ENCODE data around the gene ZNF276. TPM values are rescaled to one million over a fixed set of nuclear protein-coding genes. Genes with fewer than 3 reads are reported as not detected.
A peak's percentile ranks its signal among the peaks of the same experiment; 100 is the strongest.
"Not testable (repeated sequence)": the region's sequence is repeated elsewhere in the genome, so short reads cannot be mapped to it uniquely, and the experiment has no call there.

The ZNF276 gene, protein sequence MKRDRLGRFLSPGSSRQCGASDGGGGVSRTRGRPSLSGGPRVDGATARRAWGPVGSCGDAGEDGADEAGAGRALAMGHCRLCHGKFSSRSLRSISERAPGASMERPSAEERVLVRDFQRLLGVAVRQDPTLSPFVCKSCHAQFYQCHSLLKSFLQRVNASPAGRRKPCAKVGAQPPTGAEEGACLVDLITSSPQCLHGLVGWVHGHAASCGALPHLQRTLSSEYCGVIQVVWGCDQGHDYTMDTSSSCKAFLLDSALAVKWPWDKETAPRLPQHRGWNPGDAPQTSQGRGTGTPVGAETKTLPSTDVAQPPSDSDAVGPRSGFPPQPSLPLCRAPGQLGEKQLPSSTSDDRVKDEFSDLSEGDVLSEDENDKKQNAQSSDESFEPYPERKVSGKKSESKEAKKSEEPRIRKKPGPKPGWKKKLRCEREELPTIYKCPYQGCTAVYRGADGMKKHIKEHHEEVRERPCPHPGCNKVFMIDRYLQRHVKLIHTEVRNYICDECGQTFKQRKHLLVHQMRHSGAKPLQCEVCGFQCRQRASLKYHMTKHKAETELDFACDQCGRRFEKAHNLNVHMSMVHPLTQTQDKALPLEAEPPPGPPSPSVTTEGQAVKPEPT
- total RNA-seq (2014; rRNA removed) = 10.6 and 11.7 TPM in 2 replicates
- 7.7 TPM for polyA plus RNA-seq (2012)

DNA sequence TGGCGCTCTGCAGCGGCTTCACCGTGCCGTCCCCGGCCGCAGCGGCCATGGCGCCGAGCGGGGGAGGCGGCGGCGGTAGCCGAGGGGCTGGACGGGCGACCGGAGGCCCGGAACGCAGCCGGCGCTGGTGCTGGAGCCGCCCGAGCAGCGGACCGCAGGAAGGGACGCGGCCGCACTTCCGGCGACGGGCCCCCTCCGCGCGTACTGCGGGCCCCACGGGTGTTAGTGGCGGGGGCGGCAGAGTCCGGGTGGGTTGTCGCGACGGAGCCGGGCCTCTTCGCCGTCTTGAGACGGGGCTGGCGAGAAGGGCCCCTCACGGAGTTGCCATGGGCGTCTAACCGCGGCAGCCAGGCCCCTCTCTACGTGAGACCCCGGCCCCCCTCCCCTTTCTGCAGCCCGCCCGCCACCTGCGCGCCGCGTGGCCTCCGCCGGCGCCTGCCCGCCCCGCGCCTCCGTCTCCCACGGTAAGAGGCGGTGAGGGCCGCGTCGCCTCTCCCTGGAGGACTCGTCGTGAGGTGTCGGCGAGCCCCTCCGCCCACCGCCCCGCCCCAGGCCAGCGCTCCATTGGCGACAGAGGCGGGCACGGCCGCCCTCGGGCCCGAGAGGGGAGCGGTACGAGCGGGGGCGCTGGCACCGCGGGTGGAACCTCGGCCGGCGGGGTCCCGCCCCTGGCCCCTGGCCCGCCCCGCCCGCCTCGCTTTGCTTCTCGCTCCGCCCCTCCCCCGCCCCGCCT is at the start of gene ZNF276, which contains the start of gene VPS9D1:
Gene ZNF276 (plus strand): TSS at position 725 of the 733 bp plus-strand sequence. CDS start 104 bp downstream, outside the sequence.
Gene VPS9D1 (minus strand): TSS at position 86 of the 733 bp plus-strand sequence. CDS start 37 bp downstream, at position 49.
- DNase-seq (ENCODE audit: low read depth) = peak; percentile 70

DNA sequence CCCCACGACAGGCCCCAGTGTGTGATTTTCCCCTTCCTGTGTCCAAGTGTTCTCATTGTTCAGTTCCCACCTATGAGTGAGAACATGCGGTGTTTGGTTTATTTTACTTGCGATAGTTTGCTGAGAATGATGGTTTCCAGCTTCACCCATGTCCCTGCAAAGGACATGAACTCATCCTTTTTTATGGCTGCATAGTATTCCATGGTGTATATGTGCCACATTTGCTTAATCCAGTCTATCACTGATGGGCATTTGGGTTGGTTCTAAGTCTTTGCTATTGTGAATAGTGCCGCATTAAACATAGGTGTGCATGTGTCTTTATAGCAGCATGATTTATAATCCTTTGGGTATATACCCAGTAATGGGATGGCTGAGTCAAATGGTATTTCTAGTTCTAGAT is 49.8 kb upstream of the ZNF276 start:
- not testable (repeated sequence) for DNase-seq (ENCODE audit: low read depth)

DNA sequence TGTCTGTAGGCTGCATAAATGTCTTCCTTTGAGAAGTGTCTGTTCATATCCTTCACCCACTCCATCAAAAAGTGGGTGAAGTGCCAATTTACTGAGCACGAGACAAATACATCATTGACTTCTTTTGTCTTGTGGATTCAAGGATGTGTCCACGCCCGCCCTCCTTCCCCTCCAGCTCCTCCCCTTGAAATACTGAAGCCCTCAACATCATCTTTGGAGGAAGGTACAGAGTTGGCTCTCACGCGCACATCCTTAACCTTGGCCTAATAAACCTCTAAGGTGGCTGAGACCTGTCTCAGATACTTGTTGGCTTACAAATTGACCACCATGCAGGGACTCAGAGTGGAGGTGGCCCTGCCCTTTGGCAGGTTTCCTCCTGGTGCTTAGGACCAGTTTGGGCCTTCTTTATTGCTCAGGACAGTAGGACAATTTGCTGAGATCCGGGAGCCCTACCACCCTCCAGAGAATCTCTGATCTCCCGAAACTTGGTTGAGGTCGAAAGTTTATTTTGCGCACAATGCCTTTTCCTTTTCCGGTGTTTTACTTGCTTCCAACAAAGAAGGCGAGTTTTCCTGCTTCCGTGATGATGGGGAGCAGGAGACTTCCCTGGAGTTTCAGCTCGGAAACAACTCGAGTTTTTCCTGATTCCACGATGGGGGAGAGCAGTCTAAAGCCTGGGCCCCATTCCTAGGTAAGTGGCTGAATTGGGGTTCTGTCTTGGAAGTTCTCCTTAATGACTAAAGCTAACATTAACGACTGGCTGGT is 49.0 kb upstream of the ZNF276 start:
- DNase-seq (ENCODE audit: low read depth) = no peak

DNA sequence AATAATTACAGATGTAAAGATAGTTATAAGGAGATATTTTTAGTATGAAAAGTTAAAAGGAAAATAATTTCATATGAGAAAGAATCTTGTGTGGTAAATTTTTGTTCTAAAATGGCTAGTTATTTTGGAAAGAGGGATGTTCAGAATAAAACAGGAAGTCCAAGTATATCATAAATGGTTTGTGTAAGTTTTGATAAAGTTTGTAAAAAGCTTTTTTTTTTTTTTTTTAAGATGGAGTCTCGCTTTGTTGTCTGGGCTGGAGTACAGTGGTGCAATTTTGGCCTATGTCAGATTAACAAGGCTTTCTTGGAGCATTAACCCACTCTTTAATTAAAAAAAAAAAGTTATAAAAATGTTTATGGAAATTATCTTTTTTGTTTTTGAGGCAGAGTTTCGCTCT is 43.1 kb upstream of the ZNF276 start:
- DNase-seq (ENCODE audit: low read depth) = peak; percentile 32

DNA sequence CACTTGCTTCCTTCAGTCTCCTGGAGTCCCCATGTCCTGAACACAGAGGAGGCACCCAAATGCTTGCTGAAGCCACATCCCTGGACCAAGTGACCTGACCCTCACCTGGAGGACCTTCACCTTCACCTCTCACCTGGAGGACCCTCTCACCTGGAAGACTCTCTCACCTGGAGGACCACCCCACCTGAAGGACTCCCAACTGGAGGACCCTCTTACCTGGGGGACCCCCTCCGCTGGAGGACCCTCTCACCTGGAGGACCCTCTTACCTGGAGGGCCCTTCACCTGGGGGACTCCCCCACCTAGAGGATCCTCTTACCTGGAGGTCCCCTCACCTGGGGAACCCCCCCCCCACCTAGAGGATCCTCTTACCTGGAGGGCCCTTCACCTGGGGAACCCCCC is 35.4 kb upstream of the ZNF276 start:
- DNase-seq (ENCODE audit: low read depth) = no peak

DNA sequence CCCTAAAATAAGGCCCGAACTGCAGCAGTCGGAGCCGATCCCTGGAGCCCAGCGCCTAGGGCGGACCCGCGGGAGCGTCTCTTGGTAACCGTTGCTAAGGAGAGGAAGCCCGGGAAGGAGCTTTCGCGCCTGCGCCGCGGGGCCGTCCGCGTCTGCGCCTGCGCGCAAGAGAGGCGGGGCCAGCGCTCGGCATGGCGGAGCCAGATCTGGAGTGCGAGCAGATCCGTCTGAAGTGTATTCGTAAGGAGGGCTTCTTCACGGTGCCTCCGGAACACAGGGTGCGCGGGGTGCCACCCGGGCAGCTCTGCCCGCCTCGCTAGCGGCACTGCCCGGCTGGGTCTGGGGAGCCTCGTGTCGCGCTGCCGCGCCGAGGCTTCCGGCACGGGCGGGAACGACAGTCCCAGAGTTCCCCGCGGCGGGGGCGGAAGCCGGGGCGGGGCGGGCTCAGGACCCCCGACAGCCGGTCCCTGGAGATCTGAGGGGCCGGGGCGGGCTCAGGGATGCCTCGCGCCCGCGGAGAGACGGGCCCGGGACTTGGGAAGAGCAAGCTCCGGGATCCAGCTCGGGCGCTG is 34.7 kb upstream of the ZNF276 start, which contains the start of gene CDK10:
Gene CDK10 (plus strand): TSS at position 170 of the 572 bp plus-strand sequence. CDS start 22 bp downstream, at position 192.
- DNase-seq (ENCODE audit: low read depth) = peak; percentile 84

DNA sequence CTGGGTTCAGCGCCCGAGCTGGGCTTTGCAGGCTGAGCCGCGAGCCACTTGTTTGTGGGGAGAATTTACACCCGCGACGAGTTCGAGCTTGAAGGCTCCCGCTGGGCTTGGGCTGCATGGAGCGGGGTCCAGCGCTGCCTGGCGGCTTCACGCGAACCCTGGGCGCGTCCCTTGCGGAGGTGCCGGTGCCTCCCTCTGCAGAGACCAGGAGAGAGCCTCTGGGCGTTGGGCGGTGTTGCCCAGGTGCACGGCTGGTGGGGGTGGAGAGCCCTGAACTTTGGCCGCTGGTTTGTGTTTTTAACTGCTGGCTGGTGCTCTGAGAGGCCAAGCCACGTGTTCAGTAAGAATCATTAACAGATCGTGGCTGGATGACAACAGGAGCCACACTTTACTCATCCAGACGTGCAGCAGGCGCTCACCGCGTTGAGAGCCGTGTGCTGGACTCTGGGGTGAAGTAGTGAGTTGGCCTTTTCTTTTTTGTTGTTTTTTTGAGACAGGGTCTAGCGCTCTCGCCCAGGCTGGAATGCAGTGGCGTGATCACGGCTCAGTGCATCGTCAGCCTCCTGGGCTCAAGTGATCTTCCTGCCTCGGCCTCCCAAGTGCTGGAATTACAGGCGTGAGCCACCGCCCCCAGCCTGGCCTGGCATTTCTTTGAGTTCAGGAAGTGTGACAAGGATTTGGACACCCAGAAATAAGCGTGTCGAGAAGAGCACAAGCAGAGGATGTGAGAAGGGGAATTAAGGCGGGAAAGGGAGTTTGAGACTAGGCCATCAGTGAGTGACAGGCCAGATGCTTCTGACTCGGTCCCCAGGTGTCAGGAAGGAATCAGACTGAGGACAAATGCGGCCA is 34.0 kb upstream of the ZNF276 start:
- peak; percentile 47 for DNase-seq (ENCODE audit: low read depth)

DNA sequence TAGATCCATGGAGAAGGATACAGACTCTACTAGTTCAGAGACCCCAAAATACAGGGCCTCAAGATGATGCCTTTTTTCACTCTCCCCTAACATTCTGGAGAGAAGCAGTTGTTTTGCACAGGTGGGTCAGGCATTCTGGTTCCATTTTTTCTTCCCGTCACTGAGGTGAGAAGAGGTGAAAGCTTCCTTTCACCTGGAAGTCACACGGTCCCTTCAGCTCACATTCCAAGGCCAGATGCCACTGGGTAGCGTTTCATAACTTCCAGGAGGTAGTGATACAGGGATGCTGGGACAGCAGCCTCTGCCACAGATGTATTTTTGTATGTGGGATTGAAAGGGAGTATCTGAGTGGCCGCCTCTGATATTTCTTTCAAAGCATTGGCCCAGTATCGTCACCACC is 32.9 kb upstream of the ZNF276 start:
- DNase-seq (ENCODE audit: low read depth) = no peak

DNA sequence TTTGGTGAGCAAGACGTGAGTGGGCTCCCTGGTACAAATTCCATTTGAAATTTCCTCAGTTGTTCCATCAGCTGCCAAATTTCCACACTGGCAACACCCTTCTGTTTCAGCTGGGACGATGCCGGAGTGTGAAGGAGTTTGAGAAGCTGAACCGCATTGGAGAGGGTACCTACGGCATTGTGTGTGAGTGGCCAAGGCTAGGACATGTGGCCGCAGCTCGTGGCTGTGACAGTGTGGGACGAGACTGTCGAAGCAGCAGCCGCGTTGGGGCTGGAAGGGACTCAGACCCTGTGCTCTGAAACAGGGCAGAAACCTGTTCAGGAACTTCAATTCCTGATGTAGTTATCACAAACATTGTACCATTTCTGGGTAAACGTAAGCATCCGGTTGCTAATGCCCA is 32.2 kb upstream of the ZNF276 start:
- DNase-seq (ENCODE audit: low read depth) = no peak

DNA sequence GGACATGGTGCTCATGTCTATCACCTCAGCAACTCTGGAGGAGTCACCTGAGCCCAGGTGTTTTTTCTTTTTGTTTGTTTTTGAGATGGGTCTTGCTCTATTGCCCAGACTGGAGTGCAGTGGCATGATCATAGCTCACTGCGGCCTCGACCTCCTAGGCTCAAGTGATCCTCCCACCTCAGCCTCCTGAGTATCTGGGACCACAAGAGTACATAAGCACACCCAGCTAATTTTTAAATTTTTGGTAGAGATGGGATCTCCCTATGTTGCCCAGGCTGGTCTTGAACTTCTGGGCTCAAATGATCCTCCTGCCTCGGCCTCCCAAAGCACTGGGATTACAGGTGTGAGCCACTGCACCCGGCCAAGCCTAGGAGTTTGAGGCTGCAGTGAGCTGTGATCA is 31.7 kb upstream of the ZNF276 start:
- not testable (repeated sequence) for DNase-seq (ENCODE audit: low read depth)

DNA sequence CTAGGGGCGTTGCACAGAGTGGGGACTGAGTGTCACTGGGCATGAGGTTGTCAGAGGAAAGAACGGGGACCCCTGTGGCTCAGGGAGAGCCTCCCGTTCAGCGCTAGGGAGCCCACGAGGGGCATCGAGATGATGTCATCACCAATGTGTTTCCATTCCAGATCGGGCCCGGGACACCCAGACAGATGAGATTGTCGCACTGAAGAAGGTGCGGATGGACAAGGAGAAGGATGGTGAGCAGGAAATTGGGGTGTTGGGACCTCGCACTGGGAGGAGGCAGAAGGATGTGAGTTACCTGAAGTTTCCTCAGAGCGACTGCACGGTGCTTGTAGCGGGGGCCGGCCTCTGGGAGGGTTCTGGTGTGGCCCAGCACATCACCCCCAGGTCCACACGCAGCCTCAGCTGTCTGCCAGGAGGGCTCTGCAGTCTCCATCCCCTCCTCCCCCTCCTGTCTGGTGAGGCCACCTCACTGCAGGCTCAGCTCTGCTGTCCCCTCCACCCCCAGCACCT is 30.9 kb upstream of the ZNF276 start:
- DNase-seq (ENCODE audit: low read depth) = no peak

DNA sequence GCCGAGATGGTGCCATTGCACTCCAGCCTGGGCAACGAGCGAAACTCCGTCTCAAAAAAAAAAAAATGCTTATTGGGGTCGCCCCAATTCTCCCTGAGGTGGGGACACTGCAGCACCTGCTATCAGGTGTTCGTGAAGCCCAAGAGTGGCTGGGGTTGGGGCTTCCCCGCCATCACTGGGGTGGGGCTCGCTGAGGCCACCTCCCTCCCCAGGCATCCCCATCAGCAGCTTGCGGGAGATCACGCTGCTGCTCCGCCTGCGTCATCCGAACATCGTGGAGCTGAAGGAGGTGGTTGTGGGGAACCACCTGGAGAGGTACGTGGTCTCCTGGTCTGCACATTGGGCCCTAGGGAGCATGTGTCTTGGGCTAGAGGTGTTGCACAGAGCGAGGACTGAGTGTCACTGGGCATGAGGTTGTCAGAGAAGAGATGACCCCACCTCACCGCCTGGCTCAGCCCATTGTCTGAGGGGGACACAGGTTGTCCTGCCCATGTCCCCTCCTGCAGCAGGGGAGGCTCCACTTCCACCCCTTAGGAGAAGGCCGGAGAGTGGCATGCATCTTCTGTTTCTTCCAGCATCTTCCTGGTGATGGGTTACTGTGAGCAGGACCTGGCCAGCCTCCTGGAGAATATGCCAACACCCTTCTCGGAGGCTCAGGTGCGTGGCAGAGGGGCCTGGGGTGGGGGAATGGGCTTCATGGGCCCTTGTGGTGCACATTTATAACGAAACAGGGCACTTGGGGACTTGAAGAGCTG is 29.9 kb upstream of the ZNF276 start:
- DNase-seq (ENCODE audit: low read depth) = no peak

DNA sequence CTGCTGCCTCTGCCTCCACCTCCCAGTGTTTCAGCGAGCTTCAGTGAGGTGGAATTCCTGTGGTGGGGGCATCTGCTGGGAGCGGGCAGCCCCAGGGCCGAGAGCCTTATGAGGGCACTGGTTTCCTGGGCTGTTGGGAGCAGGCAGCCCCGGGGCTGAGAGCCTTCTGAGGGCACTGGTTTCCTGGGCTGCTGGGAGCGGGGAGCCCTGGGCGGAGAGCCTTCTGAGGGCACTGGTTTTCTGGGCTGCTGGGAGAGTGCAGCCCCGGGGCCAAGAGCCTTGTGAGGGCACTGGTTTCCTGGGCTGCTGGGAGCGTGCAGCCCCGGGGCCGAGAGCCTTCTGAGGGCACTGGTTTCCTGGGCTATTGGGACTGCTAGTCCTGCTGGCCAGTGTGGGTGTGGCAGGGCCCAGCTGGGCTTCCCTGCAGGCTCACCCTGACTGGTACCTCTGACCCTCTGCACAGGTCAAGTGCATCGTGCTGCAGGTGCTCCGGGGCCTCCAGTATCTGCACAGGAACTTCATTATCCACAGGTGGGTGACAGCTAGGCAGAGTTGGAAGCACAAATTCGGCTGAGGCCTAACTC is 29.3 kb upstream of the ZNF276 start:
- no peak for DNase-seq (ENCODE audit: low read depth)

DNA sequence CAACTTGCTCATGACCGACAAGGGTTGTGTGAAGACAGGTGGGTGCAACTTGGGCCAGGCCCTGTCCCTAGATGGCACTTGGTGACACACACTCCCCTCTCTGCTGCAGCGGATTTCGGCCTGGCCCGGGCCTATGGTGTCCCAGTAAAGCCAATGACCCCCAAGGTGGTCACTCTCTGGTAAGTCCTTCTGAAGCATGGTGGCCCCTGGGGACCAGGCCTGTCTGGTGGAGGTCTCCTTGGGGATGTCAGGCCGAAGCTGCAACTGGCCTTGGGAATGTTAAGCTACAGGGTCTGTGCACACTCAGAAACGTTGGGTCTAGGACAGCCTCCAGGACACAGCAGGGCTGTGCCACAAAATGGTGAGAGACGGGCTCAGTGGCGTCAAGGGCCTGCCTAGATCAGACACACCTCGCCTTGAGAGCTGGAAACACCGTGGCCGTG is 28.0 kb upstream of the ZNF276 start:
- no peak for DNase-seq (ENCODE audit: low read depth)

DNA sequence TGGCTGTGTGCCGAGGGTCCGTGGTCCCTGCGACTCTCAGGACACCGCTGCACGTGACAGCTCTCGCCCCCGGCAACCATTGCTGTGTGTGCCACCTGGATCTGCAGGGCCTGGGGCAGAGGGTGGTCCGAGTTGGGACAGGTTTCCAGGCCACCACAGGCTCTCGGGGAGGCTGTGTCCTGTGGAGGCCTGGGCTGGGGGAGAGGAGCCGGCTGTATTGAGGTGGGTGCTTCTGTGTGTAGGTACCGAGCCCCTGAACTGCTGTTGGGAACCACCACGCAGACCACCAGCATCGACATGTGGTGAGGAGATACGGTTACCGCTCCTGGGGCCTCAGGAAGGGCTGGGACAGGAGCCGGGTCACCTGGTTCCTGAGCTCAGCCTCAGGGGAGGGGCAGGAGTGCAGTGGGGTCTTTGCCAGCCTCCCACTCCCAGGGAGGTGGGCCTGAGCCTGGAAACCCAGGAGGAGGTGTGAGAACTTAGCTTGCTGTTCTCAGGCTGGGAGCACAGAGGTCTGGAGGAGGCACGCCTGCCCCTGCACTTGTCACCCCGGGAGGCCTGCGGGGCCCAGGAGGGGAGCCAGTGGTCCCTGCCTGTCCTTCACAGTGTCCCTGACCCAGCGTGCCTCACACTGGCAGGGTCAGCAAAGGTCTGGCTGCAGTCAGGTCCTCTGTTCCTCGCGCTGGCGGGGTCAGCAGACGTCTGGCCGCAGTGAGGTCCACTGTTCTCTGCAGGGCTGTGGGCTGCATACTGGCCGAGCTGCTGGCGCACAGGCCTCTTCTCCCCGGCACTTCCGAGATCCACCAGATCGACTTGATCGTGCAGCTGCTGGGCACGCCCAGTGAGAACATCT is 27.2 kb upstream of the ZNF276 start:
- no peak for DNase-seq (ENCODE audit: low read depth)

DNA sequence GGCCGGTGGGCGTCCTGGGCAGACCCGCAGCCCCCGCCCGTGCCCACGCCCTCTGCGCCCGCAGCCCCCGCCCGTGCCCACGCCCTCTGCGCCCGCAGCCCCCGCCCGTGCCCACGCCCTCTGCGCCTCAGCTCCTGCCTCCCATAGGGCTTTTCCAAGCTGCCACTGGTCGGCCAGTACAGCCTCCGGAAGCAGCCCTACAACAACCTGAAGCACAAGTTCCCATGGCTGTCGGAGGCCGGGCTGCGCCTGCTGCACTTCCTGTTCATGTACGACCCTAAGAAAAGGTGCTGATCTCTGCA is 26.6 kb upstream of the ZNF276 start:
- DNase-seq (ENCODE audit: low read depth) = not testable (repeated sequence)

DNA sequence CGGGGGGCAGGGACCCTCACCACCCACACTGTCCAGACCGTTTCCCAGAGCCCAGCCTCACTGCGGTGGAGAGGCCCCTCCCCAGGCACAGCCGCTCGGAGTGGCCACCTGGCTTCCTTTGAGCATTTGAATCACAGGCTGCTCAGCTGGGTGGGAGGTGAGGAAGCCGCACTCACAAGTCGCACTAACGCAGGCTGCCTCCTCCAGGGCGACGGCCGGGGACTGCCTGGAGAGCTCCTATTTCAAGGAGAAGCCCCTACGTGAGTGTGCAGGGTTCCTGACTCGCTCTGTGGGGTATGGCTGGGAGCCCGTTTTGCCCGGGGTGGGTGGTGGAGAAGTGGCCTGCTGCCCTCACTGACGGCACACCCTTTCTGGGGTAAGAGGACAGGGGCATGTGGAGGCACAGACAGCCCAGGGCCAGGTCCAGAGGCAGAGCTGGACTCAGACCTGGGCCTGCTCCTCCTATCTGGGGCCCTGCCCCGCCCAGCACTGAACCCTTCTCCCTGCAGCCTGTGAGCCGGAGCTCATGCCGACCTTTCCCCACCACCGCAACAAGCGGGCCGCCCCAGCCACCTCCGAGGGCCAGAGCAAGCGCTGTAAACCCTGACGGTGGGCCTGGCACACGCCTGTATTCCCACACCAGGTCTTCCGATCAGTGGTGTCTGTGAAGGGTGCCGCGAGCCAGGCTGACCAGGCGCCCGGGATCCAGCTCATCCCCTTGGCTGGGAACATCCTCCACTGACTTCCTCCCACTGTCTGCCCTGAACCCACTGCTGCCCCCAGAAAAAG is 26.1 kb upstream of the ZNF276 start:
- DNase-seq (ENCODE audit: low read depth) = no peak
